HTERT RPE-1 (cell line): ENCODE data around the gene HLCS.

Experiments used
- in situ Hi-C: fragments of 300-500 bp; cut with MboI; formaldehyde crosslinking; loops from 4 replicates; pipeline ENCODE4 v1.14.3; 2020; ENCODE audit warnings: low sequenced_read_pairs

Gene HLCS

DNA sequence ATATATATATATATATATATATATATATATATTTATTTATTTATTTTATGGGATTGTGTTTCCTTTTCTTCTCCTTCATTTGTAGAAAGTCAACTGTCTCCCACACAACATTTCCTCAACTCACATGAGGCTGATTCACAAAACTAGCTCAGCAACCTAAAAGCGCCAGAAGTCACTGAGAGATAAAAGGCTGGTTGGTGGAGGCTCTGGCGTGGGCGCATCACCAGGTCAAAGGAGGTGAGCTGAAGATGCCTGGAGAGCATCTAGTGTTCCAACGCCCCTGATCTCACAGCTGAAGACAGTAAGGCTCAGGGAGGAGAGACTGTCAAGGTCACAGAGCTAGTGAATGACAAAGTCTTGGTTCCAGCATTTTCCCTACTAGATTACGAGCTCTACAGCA lies 78.0 kb downstream of the HLCS start:
- in situ Hi-C loops, result no loop called here

DNA sequence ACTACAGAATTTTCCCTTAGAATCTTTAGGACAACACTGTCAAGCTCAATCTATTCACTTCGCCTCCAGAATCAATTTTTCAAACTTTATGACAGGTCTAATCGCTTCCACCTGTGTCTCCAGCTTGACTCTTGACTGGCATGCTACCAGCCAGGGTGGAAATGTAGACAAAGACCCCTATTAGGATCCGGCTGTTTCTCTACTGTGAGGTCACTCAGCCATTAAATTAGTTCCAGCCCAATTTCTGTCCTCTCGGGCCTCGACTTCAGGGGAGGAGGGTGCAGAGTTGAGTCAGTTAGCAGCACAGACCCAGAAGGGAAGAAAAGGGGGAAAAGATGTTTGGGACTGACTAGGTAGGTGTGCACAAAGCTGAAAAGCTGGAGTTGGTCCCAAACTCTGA lies 78.5 kb downstream of the HLCS start:
- in situ Hi-C loops, result no loop called here

DNA sequence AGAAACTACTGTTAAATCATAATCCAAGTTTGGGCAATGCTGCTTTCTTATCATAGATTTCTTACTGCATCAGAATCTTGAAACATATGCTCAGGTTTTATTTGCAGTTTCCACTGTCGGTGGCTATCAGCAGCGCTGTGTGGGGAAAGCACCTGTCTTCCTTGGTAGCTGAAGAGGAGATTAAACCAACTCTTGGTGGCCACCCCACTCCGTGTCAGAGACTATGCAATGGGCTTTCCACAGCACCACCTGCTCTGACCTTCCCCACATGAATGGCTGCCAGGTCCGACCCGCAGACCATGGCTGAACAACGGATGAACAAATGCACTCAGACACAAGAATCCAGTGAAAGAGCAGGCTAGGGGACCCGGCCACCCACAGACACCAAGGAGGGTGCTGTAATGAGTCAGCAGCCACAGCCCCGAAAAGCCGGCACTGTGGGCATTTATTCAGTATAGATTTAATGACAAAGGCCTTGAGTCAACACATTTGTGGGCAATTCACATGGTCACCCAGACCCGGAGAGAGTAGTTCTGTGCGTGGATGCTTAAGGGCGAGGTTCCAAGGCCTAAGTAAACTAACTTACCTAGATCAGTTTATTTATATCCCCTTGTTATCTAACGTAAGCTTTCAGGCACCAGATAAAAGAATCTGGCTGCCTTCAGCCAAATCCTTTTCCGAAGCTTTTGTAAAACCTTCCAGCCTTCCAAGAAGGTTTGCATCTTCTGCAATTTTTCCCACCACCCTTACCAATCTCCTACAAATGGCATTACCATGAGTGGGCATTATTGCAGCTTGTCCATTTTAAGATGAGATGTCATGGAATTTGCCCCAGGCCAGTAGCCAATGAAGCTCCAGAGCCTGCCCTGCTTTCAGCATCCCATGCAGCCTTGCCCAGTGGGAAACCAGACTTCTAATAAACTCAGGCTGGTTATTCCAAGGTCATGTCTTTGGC lies 82.7 kb downstream of the HLCS start:
- in situ Hi-C loops, result no loop called here

DNA sequence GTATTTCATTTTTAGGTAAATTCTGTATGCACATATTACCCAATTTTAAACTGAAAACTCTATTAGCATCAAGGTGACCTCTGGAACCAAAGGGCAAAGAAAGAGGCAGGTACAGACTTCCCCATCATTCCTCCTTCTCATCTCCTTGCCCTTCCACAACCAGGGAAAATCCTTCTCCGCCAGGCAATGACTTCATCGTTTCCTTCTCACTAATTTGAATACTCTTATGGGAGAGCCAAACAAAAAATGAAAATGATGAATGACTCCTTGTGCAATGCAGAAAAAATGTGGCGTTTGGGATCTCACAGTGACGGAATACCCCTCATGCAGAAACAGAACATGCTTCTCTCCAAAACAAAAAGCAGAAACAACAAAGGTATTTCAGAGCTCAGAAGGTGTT lies 83.7 kb downstream of the HLCS start:
- in situ Hi-C loops, result no loop called here

DNA sequence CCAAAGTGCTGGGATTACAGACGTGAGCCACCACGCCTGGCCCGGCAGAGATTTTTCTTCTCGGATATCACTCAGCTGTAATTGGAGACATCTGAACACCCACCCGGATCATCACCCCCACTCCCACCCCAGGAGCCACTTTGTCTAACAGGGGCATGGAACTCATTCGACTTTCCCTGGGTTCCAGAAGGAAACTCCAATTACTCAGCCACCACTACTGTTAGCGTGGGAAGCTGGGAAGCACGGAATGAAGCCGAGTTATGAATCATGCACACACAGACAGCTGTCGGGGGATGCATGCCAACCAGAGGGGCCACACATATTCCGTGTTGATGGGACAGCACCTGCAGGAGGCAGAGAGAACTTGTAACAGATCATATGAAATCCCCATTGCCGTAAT lies 85.2 kb downstream of the HLCS start:
- in situ Hi-C loops, result no loop called here

DNA sequence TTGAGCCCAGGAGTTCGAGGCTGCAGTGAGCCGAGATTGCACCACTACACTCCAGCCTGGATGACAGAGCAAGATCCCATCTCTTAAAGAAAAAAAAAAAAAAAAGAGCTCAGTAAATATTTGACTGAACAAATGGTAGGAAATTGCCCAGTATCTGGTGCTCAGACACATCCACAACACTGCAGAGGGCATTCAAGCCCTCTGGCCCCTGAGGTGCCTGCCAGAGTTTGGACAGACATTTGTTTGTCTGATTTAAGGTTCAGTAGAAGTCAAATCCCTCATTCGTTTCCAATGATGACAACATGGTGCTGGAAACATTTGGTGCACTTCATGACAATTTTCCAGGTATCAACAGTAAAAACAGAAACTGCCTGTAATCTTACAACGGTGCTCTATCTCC lies 86.6 kb downstream of the HLCS start:
- in situ Hi-C loops, result no loop called here

DNA sequence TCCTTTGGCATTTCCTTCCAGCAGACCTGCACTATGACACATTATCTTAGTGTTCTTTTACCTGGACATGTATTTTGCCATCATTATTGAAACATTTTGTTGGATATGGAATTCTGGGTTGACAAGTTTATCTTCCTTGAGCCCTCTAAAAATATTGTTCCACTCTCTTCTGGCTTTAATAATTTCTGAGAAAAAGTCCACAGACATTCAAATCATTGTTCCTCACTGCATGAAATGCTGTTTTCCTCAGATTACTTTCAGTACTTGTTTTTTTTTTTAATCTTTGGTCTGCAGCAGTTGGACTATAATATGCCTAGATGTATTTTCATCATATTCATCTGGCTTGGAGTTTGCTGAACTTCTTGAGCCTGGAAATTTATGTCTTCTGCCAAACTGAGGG lies 88.7 kb downstream of the HLCS start:
- in situ Hi-C loops, result no loop called here

DNA sequence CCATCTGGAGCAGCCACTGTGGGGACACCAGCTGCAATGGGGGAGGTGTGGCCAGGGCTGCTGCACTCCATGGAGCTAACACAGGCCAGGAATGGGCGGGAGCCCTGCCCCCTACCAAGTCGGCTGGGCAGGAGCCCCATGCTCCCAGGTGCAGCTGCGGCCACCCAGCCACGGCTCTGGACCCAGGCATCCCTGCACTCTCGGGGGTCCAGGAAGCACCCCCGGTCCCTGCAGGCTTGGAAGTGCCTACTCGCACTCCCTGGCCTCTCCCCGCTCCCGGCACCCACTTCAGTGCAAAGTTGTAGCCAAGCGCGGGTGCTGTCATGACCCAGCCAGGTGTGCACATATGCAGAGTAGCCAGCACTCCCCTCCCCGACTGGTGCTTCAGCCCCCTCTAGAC lies 91.8 kb downstream of the HLCS start:
- in situ Hi-C loops, result no loop called here

DNA sequence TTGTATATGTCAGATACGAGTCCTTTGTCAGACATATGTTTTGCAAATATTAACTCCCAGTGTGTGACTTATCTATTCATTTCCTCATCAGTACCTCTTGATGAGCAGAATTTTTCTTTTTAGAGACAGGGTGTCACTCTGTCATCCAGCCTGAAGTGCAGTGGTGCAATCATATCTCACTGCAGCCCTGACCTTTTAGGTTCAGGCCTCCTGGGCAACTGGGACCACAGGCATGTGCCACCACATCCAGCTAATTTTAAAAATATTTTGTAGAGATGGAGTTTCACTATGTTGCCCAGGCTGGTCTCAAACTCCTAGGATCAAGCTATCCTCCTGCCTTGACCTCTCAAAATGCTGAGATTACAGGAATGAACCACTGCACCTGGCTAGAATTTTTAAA lies 93.0 kb downstream of the HLCS start:
- in situ Hi-C loops, result no loop called here

DNA sequence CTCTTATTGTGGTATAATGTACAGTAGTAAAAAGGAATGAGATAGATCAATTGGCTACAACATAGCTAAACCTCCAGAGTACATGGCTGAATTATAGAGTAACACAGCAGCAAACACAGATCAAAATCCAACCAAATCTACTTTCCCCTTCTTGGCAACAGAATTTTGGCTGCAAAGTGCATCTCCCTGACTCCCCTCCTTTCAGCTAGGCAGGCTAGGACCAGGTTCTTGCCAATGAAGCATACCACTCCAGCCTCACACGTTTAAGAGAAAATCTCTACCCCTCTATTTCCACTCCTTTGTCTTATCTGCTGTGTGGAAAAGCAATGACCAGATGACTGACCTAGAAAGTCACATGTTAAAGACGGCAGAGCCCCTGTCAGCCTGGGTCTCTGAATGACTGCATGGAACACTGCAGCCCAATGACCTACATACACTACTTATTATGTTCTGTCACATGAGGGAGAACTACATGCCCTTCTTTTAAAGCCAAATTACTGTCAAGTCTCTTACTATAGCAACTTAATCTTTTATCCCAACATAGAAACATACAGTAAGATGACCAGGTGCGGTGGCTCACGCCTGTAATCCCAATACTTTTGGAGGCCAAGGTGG lies 99.1 kb downstream of the HLCS start:
- in situ Hi-C loops, result no loop called here

DNA sequence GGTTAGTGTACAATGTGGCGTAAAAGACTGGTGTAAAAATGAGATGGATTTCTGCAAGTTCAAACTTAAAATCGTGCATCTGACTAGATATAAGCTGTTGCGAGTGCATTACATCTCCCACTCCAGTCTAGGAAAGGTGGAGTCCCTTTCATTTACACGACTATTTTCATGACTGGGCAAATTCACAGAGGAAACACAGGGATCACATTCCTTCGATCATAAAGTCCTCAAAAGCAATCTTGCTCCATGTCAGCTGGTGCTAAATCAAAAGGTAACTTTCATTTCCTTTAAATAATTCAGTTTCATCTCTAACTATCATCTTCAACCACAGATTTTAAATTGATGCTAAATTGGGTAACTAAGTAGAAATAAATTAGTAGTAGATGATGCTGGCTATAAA lies 100.0 kb downstream of the HLCS start:
- in situ Hi-C loops, result no loop called here

DNA sequence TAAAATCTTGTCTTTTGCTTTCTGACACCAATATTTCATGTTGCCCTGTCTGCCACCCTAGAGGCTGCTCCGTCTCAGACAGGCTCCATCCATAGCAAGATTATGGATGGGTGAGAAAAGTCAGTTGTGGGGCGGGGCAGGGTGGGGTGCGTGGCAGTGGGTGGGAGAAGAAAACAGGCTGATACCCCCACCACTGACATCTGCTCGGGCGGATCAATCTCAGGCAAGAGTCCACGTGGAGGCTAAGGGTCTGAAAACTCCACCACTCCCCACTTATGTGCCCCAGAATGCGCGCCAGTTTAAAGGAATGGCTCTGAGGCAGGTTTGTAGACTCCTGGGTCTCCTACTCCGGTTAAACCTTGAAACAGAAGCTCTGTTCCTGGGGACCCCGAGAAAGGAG lies 101.5 kb downstream of the HLCS start:
- in situ Hi-C loops, result no loop called here

DNA sequence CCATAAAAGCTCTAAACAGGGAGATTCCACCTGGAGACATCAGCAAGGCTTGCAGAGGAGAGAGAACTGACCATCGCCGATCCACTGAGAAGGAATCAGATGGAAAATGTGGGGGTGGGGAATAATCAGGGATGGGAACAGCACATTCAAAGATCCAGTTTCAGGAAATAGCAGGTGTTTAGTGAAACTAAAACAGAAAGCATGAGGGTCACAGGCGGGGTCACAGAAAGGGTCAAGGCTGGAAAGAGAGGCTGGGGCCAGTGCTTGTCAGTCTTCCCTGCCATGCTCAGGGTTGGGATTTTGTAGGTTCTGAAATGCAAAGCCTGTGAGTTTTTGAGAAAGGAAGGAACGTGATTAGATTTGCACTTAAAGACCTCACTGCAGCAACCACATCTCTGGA lies 103.2 kb downstream of the HLCS start:
- in situ Hi-C loops, result no loop called here

DNA sequence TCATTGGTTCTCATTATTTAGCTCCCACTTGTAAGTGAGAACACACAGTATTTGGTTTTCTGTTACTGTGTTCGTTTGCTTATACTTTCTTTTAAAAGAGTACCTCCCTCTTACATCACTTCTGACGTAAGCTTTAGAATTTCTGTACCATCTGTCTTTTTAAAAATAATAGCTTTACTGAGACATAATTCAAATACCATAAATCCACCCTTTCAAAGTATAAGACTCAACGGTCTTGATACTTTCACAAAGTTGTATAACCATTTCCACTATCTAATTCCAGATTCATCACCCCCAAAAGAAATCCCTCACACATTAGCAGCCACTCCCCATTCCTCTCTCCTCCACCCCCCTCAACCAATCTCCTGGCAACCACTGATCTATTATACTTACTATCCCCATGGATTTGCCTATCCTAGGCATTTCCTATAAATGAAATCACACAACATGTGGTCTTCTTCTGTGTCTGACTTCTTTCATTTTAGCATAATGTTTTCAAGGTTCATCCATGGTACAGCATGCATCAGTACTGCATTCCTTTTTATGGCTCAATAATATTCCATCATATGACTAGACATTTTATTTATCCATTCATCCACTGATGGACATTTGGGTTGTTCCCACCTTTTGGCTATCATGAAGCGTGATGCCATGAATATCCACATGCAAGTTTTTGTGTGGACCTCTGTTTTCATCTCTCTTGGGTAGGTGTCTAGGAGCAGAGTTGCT lies 104.7 kb downstream of the HLCS start:
- in situ Hi-C loops, result no loop called here

DNA sequence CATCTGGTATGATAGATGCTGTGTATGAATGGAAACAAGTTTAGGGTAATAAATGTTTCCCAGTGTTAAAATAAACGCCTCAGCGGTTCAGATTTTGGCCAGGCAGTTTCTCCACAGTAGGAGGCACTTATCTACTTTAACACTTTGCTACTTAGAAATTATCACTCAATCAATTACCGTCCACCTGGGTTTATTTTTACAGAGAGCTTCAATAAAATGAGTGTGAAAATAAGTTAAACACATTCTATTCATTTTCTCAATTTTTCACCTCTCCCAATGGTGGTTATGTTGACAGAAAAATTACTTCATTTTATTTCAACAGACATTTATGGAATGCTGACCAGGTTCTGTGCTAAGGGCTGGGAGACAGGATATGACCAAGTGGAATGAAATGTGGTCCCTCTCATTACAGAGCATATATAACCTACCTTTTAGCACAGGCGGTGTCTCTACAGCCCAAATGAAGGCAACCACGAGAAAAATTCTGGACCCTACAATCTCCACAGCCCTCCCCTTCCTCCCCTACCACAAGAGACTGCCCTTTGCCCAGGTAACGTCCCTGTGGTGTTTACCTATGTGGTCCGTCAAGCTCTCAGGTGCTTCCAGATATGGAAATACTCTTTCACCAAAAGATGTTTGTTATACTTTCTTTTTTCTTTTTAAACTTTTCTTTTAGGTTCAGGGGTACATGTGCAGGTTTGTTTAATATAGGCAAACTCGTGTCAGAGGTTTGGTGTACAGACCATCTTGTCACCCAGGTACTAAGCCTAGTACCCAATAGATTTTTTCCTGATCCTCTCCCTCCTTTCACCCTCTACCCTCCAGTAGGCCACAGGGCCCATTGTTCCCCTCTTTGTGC lies 105.5 kb downstream of the HLCS start:
- in situ Hi-C loops, result no loop called here

DNA sequence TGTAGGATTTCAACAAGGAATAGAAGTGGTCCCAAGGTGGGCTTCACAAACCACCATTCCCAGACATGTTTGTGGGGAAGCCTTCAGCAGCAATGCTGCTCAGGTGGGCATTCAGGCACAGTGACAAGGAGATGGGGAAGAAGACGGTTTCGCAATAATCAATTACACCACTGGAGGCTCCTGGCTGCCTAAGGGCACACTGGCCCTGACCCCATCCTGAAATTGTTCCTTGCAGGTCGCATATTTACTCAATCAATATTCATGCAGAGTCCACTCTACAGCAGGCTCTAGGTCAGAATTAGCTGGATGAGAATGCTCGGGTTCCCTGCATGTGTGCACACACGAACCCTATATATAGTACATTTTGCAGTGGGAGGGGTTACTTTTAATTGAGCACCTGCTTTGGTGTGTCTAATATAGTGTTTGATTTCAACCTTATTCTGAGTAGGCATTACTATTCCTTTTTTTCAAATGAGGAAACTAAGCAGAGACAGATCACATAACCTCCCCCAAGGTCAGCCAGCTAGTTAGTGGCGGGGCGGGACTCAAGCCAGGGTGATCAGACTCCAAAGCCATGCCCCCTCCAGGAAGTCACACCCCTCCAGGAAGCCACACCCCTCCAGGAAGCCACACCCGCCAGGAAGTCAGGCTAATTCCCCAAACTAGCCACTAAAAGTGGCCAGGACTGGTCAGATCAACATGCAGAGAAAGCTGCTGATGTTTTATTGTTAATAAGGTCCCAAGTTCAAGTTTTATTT lies 106.5 kb downstream of the HLCS start:
- in situ Hi-C loops, result no loop called here

DNA sequence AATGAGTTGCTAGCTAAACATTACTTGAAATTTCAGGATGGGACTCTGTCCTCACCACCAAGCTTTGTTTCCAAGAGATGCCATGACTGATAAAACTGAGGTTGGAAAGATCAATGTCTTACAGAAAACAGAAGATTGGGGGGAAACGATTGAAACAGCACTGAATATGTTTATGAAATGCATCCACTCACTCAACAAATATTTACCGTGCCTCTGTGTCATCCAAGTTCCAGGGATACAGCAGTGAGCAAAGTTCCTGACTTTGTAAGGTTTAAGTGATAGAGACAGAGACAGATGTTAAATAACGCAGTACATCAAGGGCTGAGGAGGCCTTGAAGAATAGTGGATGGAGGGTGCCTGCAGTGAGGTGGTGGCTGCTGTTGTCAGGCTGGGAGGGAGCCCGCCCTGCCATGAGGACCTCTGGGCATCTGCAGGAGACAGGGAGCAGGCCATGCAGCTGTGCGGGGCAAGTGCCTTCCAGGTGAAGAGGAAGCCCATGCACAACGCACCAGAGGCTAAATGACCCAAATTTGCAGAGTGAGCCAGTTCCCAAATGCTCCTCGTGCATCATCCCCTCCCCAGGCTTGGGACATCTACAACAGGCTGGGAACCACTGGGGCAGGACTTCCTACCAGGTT lies 108.0 kb downstream of the HLCS start:
- in situ Hi-C loops, result no loop called here

DNA sequence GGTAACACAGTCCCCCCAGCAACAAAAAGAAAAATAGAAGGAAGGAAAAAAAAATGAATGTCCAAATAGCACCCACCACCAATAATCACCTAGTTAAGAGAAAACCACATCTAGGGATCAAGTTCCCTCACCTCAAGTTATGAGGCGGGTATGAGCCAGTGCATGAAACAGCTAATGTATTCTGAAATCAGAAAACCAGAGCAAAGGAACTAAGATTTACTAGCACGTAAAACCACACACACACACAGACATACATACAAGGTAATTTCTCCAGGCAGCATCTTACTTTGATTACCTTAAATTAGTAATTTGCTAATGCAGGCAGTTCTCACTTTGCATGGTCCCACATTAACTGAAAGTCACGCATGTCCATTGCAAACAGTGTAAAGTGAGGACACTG lies 109.8 kb downstream of the HLCS start:
- in situ Hi-C loops, result no loop called here

DNA sequence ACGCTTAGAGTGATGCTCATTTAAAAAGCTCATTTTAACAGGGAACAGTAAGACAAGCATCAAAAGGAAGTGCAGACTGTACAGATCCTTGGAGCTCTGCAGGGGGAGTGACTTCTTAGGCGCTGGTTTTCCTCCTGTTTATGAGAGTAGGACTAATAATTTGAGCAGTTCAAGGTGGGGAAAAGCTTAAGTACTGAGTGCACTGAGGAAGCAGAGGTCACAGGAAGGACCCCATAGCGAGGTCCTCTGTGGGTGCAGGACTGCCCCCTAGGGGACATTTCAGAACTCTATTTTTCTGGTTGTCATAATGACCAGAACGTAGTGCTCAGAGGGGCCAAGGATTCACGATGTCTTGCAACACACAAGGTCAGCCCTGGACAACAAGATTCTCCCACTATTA lies 112.1 kb downstream of the HLCS start:
- in situ Hi-C loops, result no loop called here

DNA sequence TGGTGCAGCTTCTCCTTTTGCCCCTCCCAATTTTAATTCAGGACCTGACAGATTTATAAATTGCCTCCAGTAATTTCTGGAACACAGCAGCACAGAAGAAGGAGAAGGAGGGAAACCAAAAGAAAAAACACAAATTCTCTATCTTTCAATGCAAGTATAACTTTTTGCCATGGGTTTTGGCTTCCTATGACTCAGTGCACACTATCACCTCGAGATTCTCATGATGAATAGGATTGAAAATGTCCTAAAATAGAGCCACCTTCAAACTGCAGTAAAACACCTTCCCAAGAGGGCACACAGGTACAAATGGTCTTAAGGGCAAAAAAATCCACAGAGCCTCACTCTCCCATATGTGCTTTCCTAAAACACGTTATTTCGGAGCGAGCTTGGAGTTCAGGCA lies 113.6 kb downstream of the HLCS start:
- in situ Hi-C loops, result no loop called here
